Smooth muscle cell (in vitro differentiated cells): Measurements from ENCODE around the gene DNAH10. TPM values are rescaled to one million over a fixed set of nuclear protein-coding genes. Genes with fewer than 3 reads are reported as not detected.
"Not testable (repeated sequence)": the region's sequence is repeated elsewhere in the genome, so short reads cannot be mapped to it uniquely, and the experiment has no call there.

Source experiments
- DNase-seq: peaks from one replicate; lab custom pipeline; 2025; ENCODE audit not compliant: unreplicated experiment; lab: John Stamatoyannopoulos, UW
- H2AFZ ChIP-seq: fragments of 200-600 bp; sonication (generic); 2 replicates; pipeline ENCODE4 v1.6.0; 2016; ENCODE audit warnings: antibody characterized with exemption, low read depth, mild to moderate bottlenecking
- H3F3A ChIP-seq: fragments of 200-600 bp; sonication (generic); 2 replicates; pipeline ENCODE4 v1.6.0; 2017; ENCODE audit warnings: antibody characterized with exemption, low read depth
- H3K27ac ChIP-seq: fragments of 200-600 bp; sonication (generic); 2 replicates; pipeline ENCODE4 v1.5.1; 2016; ENCODE audit warnings: low read depth, mild to moderate bottlenecking
- H3K27me3 ChIP-seq: fragments of 200-600 bp; sonication (generic); 2 replicates; pipeline ENCODE4 v1.6.1; 2016; ENCODE audit warnings: low read depth, mild to moderate bottlenecking
- H3K36me3 ChIP-seq: fragments of 200-600 bp; sonication (generic); 2 replicates; pipeline ENCODE4 v1.5.1; 2016; ENCODE audit warnings: low read depth
- H3K4me1 ChIP-seq: fragments of 200-600 bp; sonication (generic); 2 replicates; pipeline ENCODE4 v1.5.1; 2016; ENCODE audit warnings: low read depth
- H3K4me2 ChIP-seq: fragments of 200-600 bp; sonication (generic); 2 replicates; pipeline ENCODE4 v1.6.0; 2016; ENCODE audit warnings: mild to moderate bottlenecking
- H3K4me3 ChIP-seq: fragments of 200-600 bp; sonication (generic); 2 replicates; pipeline ENCODE4 v1.5.1; 2016; ENCODE audit warnings: mild to moderate bottlenecking
- H3K79me2 ChIP-seq: fragments of 200-600 bp; sonication (generic); 2 replicates; pipeline ENCODE4 v1.6.0; 2016; ENCODE audit warnings: low read depth, mild to moderate bottlenecking
- H3K9ac ChIP-seq: fragments of 200-600 bp; sonication (generic); 2 replicates; pipeline ENCODE4 v1.6.0; 2016; ENCODE audit warnings: low read depth
- H3K9me3 ChIP-seq: fragments of 200-600 bp; sonication (generic); replicated peaks from 2 replicates; pipeline ENCODE4 v1.5.1; 2016; ENCODE audit warnings: low read depth
- H4K20me1 ChIP-seq: fragments of 200-600 bp; sonication (generic); 2 replicates; pipeline ENCODE4 v1.6.0; 2016; ENCODE audit warnings: low read depth
- CTCF ChIP-seq: fragments of 200-600 bp; sonication (generic); IDR thresholded peaks from 2 replicates; pipeline ENCODE4 v1.5.1; 2017; ENCODE audit warnings: borderline replicate concordance, mild to moderate bottlenecking, antibody characterized with exemption; ENCODE audit not compliant: insufficient read depth, poor library complexity, severe bottlenecking
- WGBS: methylation state at CpG from one replicate; pipeline ENCODE4 v1.1.7; 2016; ENCODE audit warnings: low lambda C conversion rate; 5-methylcytosine and 5-hydroxymethylcytosine counted together
- polyA plus RNA-seq: library from polyadenylated mRNA; unstranded; fragments of >200 nt; fragmentation: Nextera tagmentation; extraction: Ambion mirVana; gene quantifications from 2 replicates; pipeline ENCODE4 v1.2.1, GENCODE V29; 2016
- total RNA-seq: library from RNA; depleted of rRNA; stranded (reverse); fragments of >200 nt; gene quantifications from 2 replicates; pipeline ENCODE4 v1.2.3, GENCODE V29; 2014

Gene DNAH10
- total and polyA plus RNA-seq, 2 experiments from 2014 or later: 1.5 to 2.2 TPM

- H4K20me1 ChIP-seq: no peaks in the 10 kb centered on the region
- no peak for DNase-seq
- no peaks in the 10 kb centered on the region for H3K9me3 ChIP-seq
- no peaks in the 10 kb centered on the region for H3K79me2 ChIP-seq
- WGBS: 86% methylated on average over 37 of the region's 37 CpGs
- H3K27me3 ChIP-seq: no peaks in the 10 kb centered on the region
- no peak for TF ChIP-seq CTCF
- no peak overlapping the region for H2AFZ ChIP-seq
- H3K27ac ChIP-seq: no peak overlapping the region
- H3K4me2 ChIP-seq: no peak overlapping the region
- peaks cover 12% of the 10 kb centered on the region for H3K4me1 ChIP-seq
- H3K4me3 ChIP-seq: no peak overlapping the region
- H3K36me3 ChIP-seq: no peaks in the 10 kb centered on the region
- H3K9ac ChIP-seq: no peak overlapping the region
- peaks cover 10% of the 10 kb centered on the region for H3F3A ChIP-seq
These were observed 147.0 kb downstream of the DNAH10 start for GRCh38 chr12:123908884-123909725.

- no peak for DNase-seq
- 98% methylated on average over 8 of the region's 8 CpGs for WGBS
These were observed 148.0 kb downstream of the DNAH10 start for GRCh38 chr12:123910057-123910456.

GRCh38 chr12:123910761-123911193 is 148.7 kb downstream of the DNAH10 start:
- peaks cover 11% of the 10 kb centered on the region for H3F3A ChIP-seq
- H2AFZ ChIP-seq: no peak overlapping the region
- H3K4me1 ChIP-seq: peaks cover 12% of the 10 kb centered on the region
- H3K36me3 ChIP-seq: no peaks in the 10 kb centered on the region
- H3K27ac ChIP-seq: no peak overlapping the region
- H3K9ac ChIP-seq: no peak overlapping the region
- no peaks in the 10 kb centered on the region for H3K9me3 ChIP-seq
- no peaks in the 10 kb centered on the region for H3K79me2 ChIP-seq
- no peak for DNase-seq
- TF ChIP-seq CTCF: no peak
- H3K27me3 ChIP-seq: no peaks in the 10 kb centered on the region
- 50% methylated on average over 5 of the region's 5 CpGs for WGBS
- H3K4me2 ChIP-seq: no peak overlapping the region
- H4K20me1 ChIP-seq: no peaks in the 10 kb centered on the region
- H3K4me3 ChIP-seq: no peak overlapping the region

More at GRCh38 chr12:123910057-123910456, 148.0 kb downstream of the DNAH10 start:
- no peak for TF ChIP-seq CTCF
- Histone ChIP-seq H2AFZ (no peak overlapping the region), H3K27me3 (no peaks in the 10 kb centered on the region), H3K4me2 (no peak overlapping the region), H3K79me2 (no peaks in the 10 kb centered on the region), H3K4me1 (peaks cover 12% of the 10 kb centered on the region), H3K4me3 (no peak overlapping the region), H4K20me1 (no peaks in the 10 kb centered on the region), H3K27ac (no peak overlapping the region), H3K9ac (no peak overlapping the region), H3K9me3 (no peaks in the 10 kb centered on the region), H3F3A (peaks cover 11% of the 10 kb centered on the region), H3K36me3 (no peaks in the 10 kb centered on the region)

GRCh38 chr12:123911672-123912409 is 149.7 kb downstream of the DNAH10 start:
- not testable (repeated sequence) for H3K4me2 ChIP-seq, H2AFZ ChIP-seq, H4K20me1 ChIP-seq, H3K4me1 ChIP-seq, H3K36me3 ChIP-seq, H3K27me3 ChIP-seq, H3F3A ChIP-seq, H3K27ac ChIP-seq, H3K79me2 ChIP-seq, H3K4me3 ChIP-seq, DNase-seq, H3K9ac ChIP-seq, H3K9me3 ChIP-seq
- WGBS: 0% methylated on average over 1 of the region's 9 CpGs
